NOMO-1 (cell line): ENCODE data around the gene FBN2.

Experiments
- DNase-seq, 2 experiments: peaks; one replicate each; lab custom pipeline; 2025; ENCODE audit not compliant: unreplicated experiment in 2 of 2; lab: John Stamatoyannopoulos, UW

FBN2 gene

DNA sequence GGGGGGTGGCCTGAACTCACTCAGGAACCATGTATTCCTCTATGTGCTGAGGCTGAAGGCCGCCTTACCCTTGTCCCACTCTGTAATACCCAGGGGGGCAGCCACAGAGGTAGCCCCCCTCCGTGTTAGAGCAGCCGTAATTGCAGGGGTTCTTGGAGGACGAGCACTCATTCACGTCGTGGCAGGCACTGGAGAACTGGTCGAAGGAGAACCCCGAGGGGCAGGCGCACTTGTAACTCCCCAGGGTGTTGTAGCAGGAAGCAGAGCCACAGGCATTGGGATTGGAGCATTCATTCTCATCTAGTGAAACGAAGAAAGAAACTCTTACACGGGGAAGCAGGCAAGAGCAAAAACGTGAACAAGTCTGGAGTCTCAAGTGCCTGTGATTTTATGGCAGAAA lies 274.7 kb downstream of the FBN2 start:
- no peak for DNase-seq

DNA sequence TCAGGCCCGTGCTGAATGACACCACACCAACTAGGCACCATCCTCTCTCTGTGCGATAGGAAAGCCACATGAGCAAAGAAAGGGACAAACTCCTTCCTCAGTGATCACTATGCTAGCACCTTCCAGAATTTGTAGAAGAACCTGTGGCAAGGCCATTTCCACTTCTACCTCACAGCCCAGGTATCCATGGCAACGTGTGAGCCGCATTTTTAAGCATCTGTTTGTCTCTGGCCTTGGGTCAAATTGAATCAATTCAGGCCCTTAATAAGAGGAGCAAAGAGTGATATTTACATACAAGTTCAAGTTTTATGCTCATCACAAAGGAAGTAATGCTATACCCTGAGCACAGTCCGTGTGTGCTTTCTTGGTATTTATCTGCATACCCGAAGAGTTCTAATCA lies 275.1 kb downstream of the FBN2 start:
- DNase-seq: no peak

DNA sequence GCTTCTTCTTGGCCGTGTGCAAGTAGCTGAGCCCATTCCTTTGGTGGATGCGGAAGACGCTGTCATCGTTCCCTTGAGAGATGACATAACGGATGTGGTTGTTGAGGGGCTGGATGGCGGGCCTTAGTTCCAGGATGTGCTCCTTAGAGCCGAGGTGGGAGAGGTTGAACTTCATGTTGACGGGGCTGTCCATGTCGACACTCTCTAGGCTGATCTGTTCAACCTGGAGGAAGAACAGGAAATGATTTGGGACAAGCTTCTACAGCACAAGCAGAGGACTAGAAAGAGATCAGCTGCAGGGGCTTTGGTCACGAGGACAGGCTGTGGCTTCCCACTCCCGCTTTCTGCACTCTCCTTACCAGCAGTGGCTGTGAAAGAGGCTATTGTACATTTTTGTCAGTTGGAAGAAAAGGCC lies 278.4 kb downstream of the FBN2 start:
- no peak for DNase-seq

DNA sequence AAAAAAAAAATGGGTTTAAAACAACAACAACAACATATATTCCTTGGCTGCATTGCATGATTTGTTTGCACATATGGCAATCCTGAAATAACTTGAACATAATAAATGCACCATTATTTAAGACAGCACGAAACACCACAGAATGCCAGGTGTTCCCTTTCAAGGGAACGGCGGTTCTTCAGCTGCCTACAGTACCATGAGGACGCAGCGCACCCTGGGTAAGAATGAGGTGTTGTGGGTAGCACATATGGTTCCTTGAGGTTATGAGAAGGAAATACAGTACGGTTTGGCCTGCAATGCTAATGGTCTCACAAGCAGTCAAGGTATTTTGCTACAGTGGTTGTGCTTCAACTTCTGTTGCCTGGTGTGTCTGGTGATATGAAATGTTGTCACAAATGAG lies 279.7 kb downstream of the FBN2 start:
- DNase-seq: no peak

DNA sequence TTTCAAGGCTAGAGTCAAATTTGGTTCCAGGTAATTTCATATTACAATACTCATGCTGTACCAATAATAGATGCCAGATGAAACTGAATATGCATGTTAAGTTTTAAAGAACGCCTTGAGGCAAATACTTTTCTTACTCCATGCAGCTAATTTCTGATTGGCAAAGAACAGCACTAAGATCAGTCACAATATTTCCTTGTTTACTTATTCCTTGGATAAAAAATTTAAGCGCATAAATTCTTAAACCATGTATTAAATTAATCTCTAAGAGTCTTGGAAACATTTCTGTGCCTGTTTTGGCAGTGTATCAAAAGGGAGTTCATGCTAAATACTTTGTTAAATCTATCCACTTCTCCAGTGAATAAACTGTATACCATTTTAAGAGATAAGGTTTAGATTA lies 281.0 kb downstream of the FBN2 start:
- DNase-seq: no peak

DNA sequence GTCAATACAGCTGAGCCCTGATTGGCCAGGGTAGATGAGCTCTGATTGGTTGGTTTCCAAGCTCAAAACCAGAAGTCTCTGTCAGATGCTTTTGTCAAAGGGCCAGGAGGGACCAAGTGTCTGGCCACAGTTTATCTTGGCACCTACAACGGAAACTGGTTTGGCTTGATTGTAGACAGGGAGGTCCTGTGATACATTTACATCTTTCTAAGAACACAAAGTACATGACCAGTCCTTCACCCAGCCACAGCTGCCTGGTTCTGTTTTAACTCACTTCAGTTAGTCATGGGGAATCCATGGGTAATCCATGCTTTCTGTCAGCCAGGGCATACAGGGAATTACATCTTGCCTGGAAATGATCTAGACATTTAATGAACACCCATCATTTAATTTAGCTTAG lies 283.3 kb downstream of the FBN2 start:
- no peak for DNase-seq

DNA sequence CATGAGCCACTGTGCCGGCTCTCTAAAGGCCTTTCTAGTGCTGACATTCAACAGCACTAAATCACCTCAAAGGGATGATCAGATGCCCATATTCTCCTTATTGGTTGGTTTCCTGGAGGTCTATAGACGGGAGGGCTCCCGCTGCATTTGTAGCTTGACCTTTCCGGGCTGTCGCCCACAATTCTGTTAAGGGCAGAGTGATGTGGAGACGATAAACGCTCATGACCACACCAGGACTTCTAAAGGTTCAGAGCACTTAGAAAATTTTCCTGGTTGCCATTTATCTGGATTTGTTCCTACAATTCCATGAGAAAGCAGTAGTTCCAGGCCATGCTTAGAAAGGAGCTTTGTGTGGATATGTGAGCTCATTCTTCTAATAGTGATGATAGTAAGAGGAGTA lies 284.2 kb downstream of the FBN2 start:
- no peak for DNase-seq

DNA sequence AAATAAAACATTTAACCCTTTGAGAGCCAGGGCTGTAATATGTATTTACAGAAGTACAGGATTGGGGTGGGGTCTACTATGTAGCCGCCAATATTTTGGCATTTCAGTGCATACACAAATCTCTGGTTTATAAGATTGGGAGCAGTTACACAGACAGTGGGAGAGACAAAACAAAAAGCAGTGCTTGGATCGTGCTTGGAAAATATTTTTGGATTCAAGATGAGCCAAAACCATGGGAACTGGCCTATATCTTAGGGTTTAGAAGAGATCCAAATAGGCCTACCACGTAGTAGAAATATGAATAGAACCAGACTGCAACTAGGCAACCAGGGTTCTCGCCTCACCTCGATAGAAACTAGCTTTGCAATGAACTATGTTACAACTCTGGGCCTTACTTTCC lies 284.9 kb downstream of the FBN2 start:
- DNase-seq: no peak

DNA sequence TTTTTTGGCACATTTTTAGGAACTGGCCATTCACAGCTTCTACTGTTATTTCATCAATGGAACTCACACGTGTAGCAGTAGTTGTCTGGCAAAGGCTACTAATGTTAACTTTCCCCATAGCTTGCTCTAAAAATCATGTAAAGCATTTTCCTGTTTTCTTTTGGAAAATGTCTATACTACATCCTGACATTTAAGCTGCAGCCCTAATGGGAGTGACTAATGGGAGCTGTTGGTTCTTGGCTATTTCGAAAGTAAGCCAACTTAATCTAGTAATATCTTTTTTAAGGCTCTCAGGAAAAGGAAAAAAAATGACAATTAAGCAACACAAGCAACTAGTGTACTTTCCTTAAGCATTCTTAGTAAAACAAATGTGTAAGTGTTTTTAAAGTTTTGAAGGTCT lies 285.3 kb downstream of the FBN2 start:
- DNase-seq: no peak

DNA sequence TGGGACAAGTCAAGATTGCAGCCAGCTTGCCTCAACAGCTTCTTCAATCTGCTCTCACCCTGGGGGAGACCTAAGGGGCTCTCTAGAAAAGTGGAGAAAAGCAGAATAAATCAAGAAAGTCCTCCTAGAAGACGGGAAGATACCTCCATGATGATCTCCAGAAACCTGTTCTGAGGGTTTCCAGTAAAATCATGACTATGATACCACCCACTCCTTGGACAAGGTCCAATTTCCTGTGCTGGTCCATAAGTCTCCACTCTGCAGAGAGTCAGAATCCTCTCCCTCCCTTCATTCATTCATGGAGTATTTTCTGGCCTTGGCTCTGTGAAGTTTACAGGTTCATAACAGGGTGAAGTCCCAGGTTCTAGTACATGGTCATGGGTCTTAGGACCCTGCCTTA lies 285.8 kb downstream of the FBN2 start:
- no peak for DNase-seq

DNA sequence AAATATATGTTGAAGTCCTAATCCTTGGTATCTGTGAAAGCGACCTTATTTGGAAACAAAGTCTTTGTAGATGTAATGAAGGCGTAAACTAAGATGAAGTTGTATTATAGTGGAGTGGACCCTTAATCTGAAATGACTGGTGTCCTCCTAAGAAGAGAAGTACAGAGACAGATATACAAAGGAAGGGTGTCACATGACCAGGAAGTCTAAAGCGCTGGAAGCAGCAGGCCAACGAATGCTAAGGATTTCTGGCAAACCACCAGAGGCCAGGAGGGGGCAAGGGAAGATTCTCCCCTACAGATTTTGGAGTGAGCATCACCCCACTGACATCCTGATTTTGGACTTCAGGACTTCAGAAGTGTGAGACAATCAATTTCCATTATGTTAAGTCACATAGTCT lies 292.1 kb downstream of the FBN2 start:
- no peak for DNase-seq

DNA sequence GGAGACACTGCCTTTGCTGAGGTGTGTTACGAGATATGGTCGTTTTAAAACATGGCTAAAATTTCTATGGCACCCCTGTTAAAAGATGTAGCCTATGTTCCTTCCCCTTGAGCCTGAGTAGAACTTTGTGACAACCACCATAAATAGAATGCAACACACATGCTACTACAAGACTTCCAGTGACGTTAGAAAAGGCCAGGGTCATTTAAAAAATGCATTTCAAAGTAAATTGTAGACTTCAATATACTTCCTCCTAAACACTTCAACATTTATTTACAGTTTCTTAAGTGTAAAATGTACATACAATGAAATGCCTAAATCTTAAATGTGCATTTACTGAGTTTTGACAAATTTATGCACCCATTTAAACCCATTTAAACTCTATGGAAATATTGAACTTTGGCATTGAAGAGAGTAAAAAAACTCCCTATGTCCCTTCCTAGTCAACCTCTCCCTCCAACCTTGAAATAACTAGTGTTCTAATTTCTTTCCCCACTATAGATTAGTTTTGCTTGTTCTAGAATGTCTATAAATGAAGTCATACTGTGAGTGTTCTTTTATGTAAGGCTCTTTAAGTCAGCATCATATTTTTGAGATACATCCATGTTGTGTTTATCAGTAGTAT lies 294.0 kb downstream of the FBN2 start:
- DNase-seq: no peak

DNA sequence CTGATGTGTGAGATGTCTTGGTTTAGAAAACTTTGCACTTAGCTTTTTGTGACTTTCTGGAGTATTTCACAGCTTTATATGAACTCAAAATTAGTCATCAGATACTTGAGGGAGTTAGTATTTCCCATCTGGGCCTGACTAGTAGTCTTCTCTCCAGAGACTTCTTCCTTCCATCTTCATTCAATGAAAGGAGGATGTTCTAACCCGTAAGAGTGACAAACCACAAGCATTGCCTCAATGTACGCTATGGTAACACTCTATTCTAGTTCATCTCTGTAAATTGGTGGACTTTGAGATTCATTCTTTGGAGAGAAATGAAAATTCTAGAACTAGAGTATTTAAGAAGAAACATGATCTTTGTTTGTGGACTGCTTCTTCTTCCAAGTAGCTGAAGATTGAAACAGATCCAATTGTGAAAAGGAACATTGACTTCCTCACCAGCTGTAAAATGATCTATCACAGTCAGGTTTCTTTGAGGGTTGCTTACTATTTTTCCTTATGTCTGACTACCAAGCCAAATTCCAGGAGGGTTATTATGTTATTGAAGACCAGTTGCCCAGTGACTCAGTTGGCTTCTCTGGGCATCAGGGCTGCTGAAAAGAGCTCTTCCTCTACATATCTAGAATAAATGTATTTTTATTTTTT lies 296.9 kb downstream of the FBN2 start:
- DNase-seq: no peak

DNA sequence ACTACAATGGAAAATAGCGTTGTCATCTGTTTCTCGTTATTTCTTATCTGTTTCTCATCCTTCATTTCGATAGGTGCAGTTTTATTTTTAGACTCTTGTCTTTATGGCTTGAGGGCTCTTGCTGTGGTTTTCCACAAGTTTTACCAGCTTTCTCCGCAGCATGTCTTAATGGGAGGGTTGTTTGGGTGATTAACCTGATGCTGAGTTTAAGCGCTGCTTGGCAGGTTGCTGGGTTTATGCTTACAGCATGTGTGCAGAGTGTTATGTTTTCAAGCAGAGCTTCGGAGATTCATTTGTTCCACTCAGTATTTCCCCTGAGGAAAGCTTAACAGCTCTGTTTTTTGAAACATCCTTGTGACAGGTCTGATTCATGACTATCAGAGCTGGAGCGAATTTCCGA lies 300.5 kb downstream of the FBN2 start:
- no peak for DNase-seq

DNA sequence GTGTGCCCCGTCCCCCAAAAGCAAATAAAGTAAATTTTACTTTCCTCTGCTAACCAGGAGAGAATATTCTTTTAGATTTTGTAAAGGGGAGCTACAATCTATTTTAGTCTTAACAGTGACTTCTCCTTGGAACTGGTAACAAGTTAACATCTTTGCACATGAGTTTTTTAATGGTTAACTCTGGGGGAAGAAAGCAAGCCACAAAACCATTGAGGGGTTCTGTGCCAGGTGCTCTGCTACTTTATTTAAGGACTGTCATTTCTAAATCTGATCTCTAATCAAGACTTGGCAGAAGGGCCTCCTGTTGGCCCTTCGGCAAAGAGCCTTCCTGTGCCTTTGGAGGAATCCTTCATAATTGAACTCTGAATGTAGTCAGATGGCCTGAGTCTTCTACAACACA lies 301.0 kb downstream of the FBN2 start:
- DNase-seq: no peak

DNA sequence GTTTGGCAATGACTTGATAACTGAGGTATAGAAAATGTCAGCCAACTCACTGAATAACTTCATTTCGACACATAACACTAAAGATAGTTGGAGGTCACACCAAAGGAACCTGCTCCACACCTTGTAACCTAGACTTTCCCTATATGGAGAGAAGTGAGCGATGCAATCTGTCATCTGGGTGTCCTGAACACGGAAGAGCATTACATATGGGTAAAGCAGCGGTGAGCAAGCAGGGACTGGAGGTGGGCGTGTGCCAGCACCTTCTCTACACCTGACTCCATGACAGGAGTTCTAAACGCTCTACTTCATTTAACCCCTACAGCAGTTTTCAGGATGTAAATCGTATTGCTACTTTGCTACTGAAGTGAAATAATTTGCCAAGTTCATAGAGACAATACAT lies 301.7 kb downstream of the FBN2 start:
- no peak for DNase-seq

DNA sequence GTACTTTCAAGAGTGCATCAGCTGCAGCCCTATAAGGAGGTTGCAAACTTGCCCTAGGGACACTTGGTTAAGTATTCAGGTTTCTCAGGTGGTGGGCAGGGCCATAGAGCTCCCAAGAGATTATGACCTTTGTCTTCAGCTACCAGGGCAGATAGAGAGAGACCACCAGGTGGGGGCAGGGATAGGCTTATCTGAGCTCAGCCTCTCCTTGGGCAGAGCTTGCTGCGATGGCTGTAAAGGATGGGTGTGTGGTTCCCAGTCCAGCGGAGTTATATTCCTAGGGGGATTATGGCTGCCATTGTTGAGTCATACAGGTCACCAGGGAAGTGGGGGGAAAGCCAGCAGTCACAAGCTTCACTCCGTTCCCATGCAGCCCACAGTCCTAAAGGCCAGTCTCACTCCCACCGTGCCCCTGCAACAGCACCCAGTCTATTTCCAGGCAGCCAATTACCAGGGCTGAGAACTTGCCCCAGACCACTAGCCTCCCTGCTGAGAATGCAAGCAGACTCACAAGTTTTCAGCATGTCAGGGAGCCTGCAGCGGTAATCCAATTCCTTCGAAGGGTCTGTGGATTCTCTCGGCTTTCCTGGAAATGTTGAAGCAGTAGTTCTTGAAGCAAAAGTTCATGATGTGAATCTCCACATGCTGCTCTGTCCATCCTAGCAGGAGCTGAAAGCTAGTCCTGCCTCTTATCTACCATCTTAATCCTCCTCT lies 303.0 kb downstream of the FBN2 start:
- DNase-seq: no peak

DNA sequence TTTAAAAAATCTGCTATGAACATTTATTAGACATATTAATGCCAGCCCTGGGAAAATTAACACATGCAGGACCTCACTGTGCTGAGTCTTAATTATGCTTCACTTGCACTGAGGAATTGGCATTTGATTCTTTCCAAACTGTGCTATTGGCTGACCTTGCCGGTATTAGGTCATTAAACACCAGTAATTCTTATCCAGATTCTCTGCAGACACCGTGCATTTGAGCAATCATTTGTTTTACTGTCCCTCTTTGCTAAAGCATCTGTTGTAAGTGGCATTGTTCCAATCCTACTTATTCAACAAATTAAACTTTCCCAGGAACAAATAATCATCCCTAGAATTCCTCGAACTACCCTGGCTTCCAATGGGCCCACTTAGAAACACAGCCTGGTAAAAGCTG lies 309.5 kb downstream of the FBN2 start:
- no peak for DNase-seq

DNA sequence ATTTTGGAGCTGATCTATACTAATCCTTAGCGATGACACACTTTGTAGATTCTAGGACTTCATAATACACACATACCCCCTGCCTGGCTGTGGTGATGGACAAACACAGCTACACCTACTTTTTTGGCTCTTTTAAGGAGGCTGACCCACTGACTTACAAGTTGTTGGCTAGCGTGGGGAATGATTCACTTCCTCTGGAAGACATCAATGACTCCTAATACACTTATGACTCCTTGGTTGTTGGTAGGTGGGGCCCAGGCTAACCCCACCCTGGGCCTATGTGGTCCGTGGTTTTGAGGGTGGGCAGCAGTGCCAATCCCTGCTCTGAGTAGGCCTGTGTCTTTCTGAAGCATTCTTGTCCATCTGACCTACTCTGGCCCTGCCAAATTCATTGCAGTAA lies 310.0 kb downstream of the FBN2 start:
- DNase-seq: no peak

DNA sequence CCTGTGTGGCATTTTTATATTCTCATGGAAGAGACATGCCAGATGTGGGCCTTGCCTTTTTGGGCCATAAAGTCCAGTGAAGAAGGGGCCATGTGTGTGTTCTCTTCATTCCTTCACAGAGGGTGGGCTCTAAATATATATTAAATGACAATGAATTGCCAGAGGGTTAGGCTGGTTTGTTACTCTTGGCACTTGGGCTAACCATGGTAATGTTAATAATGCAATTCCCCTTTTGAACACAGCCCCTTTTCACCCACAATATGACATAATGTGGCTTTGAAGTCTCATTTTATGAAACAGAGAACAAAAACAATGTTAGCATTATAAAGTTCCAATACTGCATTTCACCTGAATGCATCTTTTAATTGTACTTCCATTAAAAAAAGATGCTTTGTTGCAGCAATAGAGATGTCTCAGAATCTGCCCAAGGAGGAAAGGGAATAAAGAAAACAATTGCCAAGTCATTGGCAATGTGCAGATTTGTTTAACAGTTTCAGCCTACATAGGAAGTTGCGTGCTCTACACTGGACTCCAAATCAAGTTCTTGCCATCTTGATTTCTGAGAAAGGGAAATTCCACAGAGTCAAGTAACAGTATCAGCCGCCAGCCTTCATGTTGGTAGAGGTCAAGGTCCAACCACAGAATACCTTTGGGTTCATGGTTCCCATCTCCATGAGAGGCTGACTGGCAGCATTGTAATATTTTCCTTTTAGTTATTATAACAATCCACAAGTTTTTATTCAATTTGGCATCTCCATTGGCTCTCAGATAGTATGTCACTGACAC lies 312.6 kb downstream of the FBN2 start:
- DNase-seq: no peak

DNA sequence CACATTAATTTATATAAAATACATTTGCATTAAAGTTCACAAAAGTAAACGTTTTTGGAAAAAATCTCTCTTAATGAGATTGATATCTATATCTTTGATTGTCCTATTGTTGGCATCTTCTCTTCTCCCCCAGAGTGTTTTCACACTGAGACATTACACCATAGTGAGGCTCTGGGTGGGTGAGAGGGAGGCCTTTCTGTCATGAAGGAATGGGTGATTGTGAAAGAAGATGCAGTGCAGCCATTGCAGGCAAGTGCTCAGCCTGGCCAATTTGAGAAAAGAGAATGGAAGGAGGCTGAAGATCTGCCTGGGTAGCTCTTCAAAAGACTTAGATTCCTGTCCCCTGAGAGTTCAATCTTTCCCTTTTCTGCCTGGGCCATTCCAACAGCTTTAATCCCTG lies 313.7 kb downstream of the FBN2 start:
- no peak for DNase-seq

DNA sequence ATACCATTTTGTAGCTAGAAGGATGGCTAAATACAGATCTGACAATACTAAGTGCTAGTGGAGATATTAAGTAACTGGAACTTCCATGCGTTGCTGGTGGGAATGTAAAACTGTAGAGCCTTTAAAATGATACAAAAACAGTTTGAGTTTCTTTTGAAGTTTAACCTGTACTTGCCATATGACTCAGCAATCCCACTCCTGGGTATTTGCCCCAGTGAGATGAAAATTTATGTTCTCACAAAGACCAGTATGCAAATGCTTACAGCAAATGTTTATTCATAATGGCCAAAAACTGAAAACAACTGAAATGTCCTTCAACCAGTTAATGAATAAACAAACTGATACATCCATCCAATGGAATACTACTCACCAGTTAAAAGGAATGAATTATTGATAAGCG lies 317.2 kb downstream of the FBN2 start:
- no peak for DNase-seq
